Endothelial cell of umbilical vein (primary cell): ENCODE data around the gene TEN1. TPM values are rescaled to one million over a fixed set of nuclear protein-coding genes. Genes with fewer than 3 reads are reported as not detected.
A peak's percentile ranks its signal among the peaks of the same experiment; 100 is the strongest.
"Not testable (repeated sequence)": the region's sequence is repeated elsewhere in the genome, so short reads cannot be mapped to it uniquely, and the experiment has no call there.

Experiments
- BruUV-seq: library from RNA; stranded (reverse); fragments of 400-500 nt; replicated peaks from 2 replicates; lab custom pipeline; 2021; lab: Mats Ljungman, UMichigan
- CTCF ChIA-PET: fragments of 300-600, 350-600 bp; sonication (Branson Sonifier 250); formaldehyde crosslinking; loops from one replicate; lab custom pipeline; 2021; ENCODE audit warnings: antibody characterized with exemption, inconsistent platforms; lab: Charles Lee
- POLR2A ChIA-PET: fragments of 300-600, 350-600 bp; sonication (Branson Sonifier 250); formaldehyde crosslinking; loops from one replicate; lab custom pipeline; 2021; ENCODE audit warnings: antibody characterized with exemption, inconsistent platforms; lab: Charles Lee
- DNase-seq: peaks from one replicate; pipeline ENCODE4 v3.0.0-alpha.2; 2011; ENCODE audit warnings: low read depth, low spot score
- FAIRE-seq: peaks from 2 replicates; lab custom pipeline; 2011; peaks lifted over from hg19 to GRCh38; lab: Jason Lieb, UNC
- H2AFZ ChIP-seq: 2 replicates; pipeline ENCODE4 v1.6.0; 2012; ENCODE audit warnings: low read depth, low read length, control low read depth, inconsistent platforms
- H3K27ac ChIP-seq: 2 replicates; pipeline ENCODE4 v1.5.1; 2011; ENCODE audit warnings: low read depth, mild to moderate bottlenecking, control low read depth, low read length, moderate library complexity; ENCODE audit not compliant: insufficient read depth
- H3K27me3 ChIP-seq, 2 experiments: 2 replicates each; pipeline versions ENCODE4 v1.6.0 to v1.6.1; 2011; ENCODE audit warnings: low read length in 2 of 2, mixed read lengths in 1 of 2; ENCODE audit not compliant: control insufficient read depth in 2 of 2, insufficient read depth in 2 of 2
- H3K36me3 ChIP-seq, 2 experiments: 2 replicates in 1 of 2; 3 replicates in 1 of 2; pipeline ENCODE4 v1.5.1; 2011; ENCODE audit warnings: low read length in 2 of 2, mild to moderate bottlenecking in 1 of 2, moderate library complexity in 1 of 2; ENCODE audit not compliant: control insufficient read depth in 2 of 2, insufficient read depth in 2 of 2; ENCODE audit errors: extremely low read depth in 1 of 2
- H3K4me1 ChIP-seq: 3 replicates; pipeline ENCODE4 v1.5.1; 2011; ENCODE audit warnings: mild to moderate bottlenecking, low read length; ENCODE audit not compliant: control insufficient read depth, insufficient read depth; ENCODE audit errors: extremely low read depth
- H3K4me2 ChIP-seq: 2 replicates; pipeline ENCODE4 v1.6.1; 2011; ENCODE audit warnings: low read length, control low read depth, mixed read lengths; ENCODE audit not compliant: insufficient read depth
- H3K4me3 ChIP-seq, 3 experiments: fragments of 200-600 bp in 1 of 3; sonication (generic), shearing (Covaris generic) in 1 of 3; replicated peaks in 1 of 3; 2 replicates each; pipeline ENCODE4 v1.5.1; 2011 to 2016; ENCODE audit warnings: control low read depth in 3 of 3, low read length in 3 of 3, mild to moderate bottlenecking in 2 of 3, inconsistent platforms in 1 of 3, low read depth in 1 of 3, moderate library complexity in 1 of 3; ENCODE audit not compliant: insufficient read depth in 1 of 3
- H3K79me2 ChIP-seq: 2 replicates; pipeline ENCODE4 v1.6.0; 2012; ENCODE audit warnings: low read length, inconsistent platforms; ENCODE audit not compliant: control insufficient read depth, insufficient read depth
- H3K9ac ChIP-seq: replicated peaks from 2 replicates; pipeline ENCODE3; 2011; ENCODE audit warnings: low read length, control low read depth; ENCODE audit not compliant: insufficient read depth; ENCODE audit errors: extremely low read depth
- H3K9me1 ChIP-seq: replicated peaks from 3 replicates; pipeline ENCODE4 v1.6.0; 2011; ENCODE audit warnings: mild to moderate bottlenecking, low read length; ENCODE audit not compliant: control insufficient read depth, insufficient read depth; ENCODE audit errors: extremely low read depth
- H3K9me3 ChIP-seq: replicated peaks from 2 replicates; pipeline ENCODE4 v1.5.1; 2012; ENCODE audit warnings: low read length, inconsistent platforms; ENCODE audit not compliant: control insufficient read depth, insufficient read depth
- H4K20me1 ChIP-seq: replicated peaks from 2 replicates; pipeline ENCODE3; 2011; ENCODE audit warnings: mild to moderate bottlenecking, low read length; ENCODE audit not compliant: control insufficient read depth, insufficient read depth; ENCODE audit errors: extremely low read depth
- FOS ChIP-seq: IDR thresholded peaks from 2 replicates; pipeline ENCODE4 v1.6.1; 2011; ENCODE audit warnings: mild to moderate bottlenecking, low read length, moderate library complexity, borderline replicate concordance; ENCODE audit not compliant: insufficient read depth
- GATA2 ChIP-seq: IDR thresholded peaks from 2 replicates; pipeline ENCODE4 v1.7.0; 2011; ENCODE audit warnings: low read depth, mild to moderate bottlenecking, moderate library complexity, mixed read lengths, low read length; ENCODE audit not compliant: insufficient read length, insufficient read depth
- MYC ChIP-seq: IDR thresholded peaks from one replicate; pipeline ENCODE4 v1.6.1; 2011; ENCODE audit warnings: mild to moderate bottlenecking, low read depth, low read length
- POLR2A ChIP-seq: IDR thresholded peaks from 2 replicates; pipeline ENCODE4 v1.6.1; 2012; ENCODE audit warnings: low read depth, mild to moderate bottlenecking, control low read depth, low read length
- dilution Hi-C: fragments of 300-500 bp; cut with MboI; formaldehyde crosslinking; loops from one replicate; pipeline ENCODE4 v1.15.0; 2019; ENCODE audit warnings: low sequenced_read_pairs; ENCODE audit not compliant: extremely low pct_ligation_motif_present
- intact Hi-C: fragments of 100-400 bp; cut with micrococcal nuclease; formaldehyde crosslinking; loops from one replicate; pipeline ENCODE4 v1.10.0; 2022
- polyA plus RNA-seq, 4 experiments: library from polyadenylated mRNA; depleted of rRNA in 3 of 4; stranded (reverse) in 3 of 4; unstranded in 1 of 4; fragments of >200 nt; gene quantifications; 2 replicates each; pipeline versions ENCODE4 v1.2.1 to v1.2.3, GENCODE V29; 2011 to 2012; ENCODE audit warnings: missing spikeins in 1 of 4
- total RNA-seq: library from RNA; stranded (reverse); gene quantifications from 2 replicates; pipeline ENCODE4 v1.2.3, GENCODE V29; 2021
- TF ChIP-seq, protein P1 (sequence below), 2 donors: IDR thresholded peaks; 1 replicate in 1 of 2; 2 replicates in 1 of 2; pipeline ENCODE4 v1.5.1; 2011; ENCODE audit warnings: low read length in 2 of 2, mild to moderate bottlenecking in 2 of 2, moderate library complexity in 2 of 2, control low read depth in 1 of 2, inconsistent platforms in 1 of 2, low read depth in 1 of 2; ENCODE audit not compliant: insufficient read depth in 1 of 2; ENCODE audit errors: extremely low read depth in 1 of 2

Gene TEN1
- total and polyA plus RNA-seq, 2 donors (not counting 3 experiments of a cell fraction or from before 2014, with no cell fraction given), result 18.8 to 29.0 TPM

- intact Hi-C loops, result loop anchor here (1.0 to 2.0 kb wide), 3 partner anchors 9 to 66 kb away; partner anchors contain the start of genes ACOX1, FBF1, MRPL38 and TEN1
- H3K4me2 ChIP-seq, result peak overlapping the region; percentile 59
- H3K4me3 ChIP-seq, result no peak overlapping the region
- H3K9ac ChIP-seq, result peak overlapping the region; percentile 7
- peaks cover 17% of the 10 kb centered on the region for H3K4me1 ChIP-seq
- no peaks in the 10 kb centered on the region for H4K20me1 ChIP-seq
- H3K27me3 ChIP-seq, result no peaks in the 10 kb centered on the region
- POLR2A ChIA-PET, result interaction anchor here (0.6 kb wide), 1 partner anchor 61 kb away, joined by 7 read pairs; no protein-coding TSS in a partner anchor
- peak overlapping the region; percentile 88 for H3K27ac ChIP-seq
- DNase-seq, result no peak
- peaks cover 9% of the 10 kb centered on the region for H3K79me2 ChIP-seq
- no peaks in the 10 kb centered on the region for H3K9me3 ChIP-seq
- H2AFZ ChIP-seq, result no peak overlapping the region
- TF ChIP-seq POLR2A (no peak), MYC (no peak), GATA2 (no peak), FOS (no peak)
- TF ChIP-seq, protein P1, sequence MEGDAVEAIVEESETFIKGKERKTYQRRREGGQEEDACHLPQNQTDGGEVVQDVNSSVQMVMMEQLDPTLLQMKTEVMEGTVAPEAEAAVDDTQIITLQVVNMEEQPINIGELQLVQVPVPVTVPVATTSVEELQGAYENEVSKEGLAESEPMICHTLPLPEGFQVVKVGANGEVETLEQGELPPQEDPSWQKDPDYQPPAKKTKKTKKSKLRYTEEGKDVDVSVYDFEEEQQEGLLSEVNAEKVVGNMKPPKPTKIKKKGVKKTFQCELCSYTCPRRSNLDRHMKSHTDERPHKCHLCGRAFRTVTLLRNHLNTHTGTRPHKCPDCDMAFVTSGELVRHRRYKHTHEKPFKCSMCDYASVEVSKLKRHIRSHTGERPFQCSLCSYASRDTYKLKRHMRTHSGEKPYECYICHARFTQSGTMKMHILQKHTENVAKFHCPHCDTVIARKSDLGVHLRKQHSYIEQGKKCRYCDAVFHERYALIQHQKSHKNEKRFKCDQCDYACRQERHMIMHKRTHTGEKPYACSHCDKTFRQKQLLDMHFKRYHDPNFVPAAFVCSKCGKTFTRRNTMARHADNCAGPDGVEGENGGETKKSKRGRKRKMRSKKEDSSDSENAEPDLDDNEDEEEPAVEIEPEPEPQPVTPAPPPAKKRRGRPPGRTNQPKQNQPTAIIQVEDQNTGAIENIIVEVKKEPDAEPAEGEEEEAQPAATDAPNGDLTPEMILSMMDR (IDR thresholded peaks at IDR 0.05; ENCODE audit: extremely low read depth in 1 of 2, insufficient read depth in 1 of 2, low read depth in 1 of 2, low read length in 2 of 2), result no peak
- CTCF ChIA-PET, result no interaction called here
- no TSS peak for BruUV-seq
- H3K9me1 ChIP-seq, result no peaks in the 10 kb centered on the region
- dilution Hi-C loops, result no loop called here
- FAIRE-seq, result no peak
- peaks cover 0 to 4% of the 10 kb centered on the region in 2 experiments for H3K36me3 ChIP-seq
Measured at GRCh38 chr17:75970626-75971025, 8.4 kb upstream of the TEN1 start.

- H3K4me2 ChIP-seq, POLR2A ChIA-PET, H3K36me3 ChIP-seq, DNase-seq, H3K27me3 ChIP-seq, intact Hi-C loops, H4K20me1 ChIP-seq, CTCF ChIA-PET, FAIRE-seq, H3K9me1 ChIP-seq, H3K4me3 ChIP-seq, H3K9ac ChIP-seq, BruUV-seq, H3K9me3 ChIP-seq, H2AFZ ChIP-seq, dilution Hi-C loops, H3K27ac ChIP-seq: not testable (repeated sequence)
- Histone ChIP-seq H3K4me1 (peaks cover 24% of the 10 kb centered on the region), H3K79me2 (peaks cover 14% of the 10 kb centered on the region)
Measured at GRCh38 chr17:75975187-75975586, 3.9 kb upstream of the TEN1 start.
